HFFc6 (cell line): ENCODE measurements around the gene DDX60. TPM values are rescaled to one million over a fixed set of nuclear protein-coding genes. Genes with fewer than 3 reads are reported as not detected.

ENCODE experiments used
- DNase-seq: peaks from one replicate; pipeline ENCODE4 v3.0.0-alpha.2; 2018
- H3K27ac Mint-ChIP-seq: 2 replicates; pipeline ENCODE4 v1.8.0; 2020; ENCODE audit warnings: mild to moderate bottlenecking, mixed read lengths
- H3K27me3 Mint-ChIP-seq: 2 replicates; pipeline ENCODE4 v1.8.0; 2021; ENCODE audit warnings: mild to moderate bottlenecking, moderate library complexity, mixed read lengths; ENCODE audit not compliant: insufficient read depth
- H3K36me3 Mint-ChIP-seq: 2 replicates; pipeline ENCODE4 v1.8.0; 2021; ENCODE audit warnings: low read depth, mixed read lengths
- H3K4me1 Mint-ChIP-seq: 2 replicates; pipeline ENCODE4 v1.8.0; 2020; ENCODE audit warnings: low read depth, mixed read lengths
- H3K4me3 Mint-ChIP-seq: 2 replicates; pipeline ENCODE4 v1.8.0; 2020; ENCODE audit warnings: mild to moderate bottlenecking, moderate library complexity, mixed read lengths
- H3K9me3 Mint-ChIP-seq: 2 replicates; pipeline ENCODE4 v1.8.0; 2020; ENCODE audit warnings: mild to moderate bottlenecking, mixed read lengths
- total RNA-seq, 6 experiments: library from RNA; stranded (reverse); fragmentation: NEBNext Ultra II Directional; extraction: Animal tissue kit (Norgen Biotek cat#: 25700); gene quantifications; 2 replicates in 1 of 6; 3 replicates in 5 of 6; pipeline ENCODE4 v1.2.3, GENCODE V29; 2021
- TF ChIP-seq, protein P1 (sequence below): fragments of 200-600 bp; sonication (generic); IDR thresholded peaks from 2 replicates; pipeline ENCODE4 v1.5.0; 2021; ENCODE audit warnings: antibody characterized with exemption, mild to moderate bottlenecking

DDX60 gene
- total RNA-seq, 6 experiments from 2014 or later, result 3.4 to 8.2 (median 5.6) TPM

GRCh38 chr4:168259096-168259495 is 59.5 kb downstream of the DDX60 start:
- Mint-ChIP-seq H3K27ac (no peak overlapping the region), H3K27me3 (no peaks in the 10 kb centered on the region), H3K36me3 (peaks cover 3% of the 10 kb centered on the region; the same call in 1 of the 2 replicates), H3K9me3 (no peaks in the 10 kb centered on the region), H3K4me3 (no peak overlapping the region), H3K4me1 (no peaks in the 10 kb centered on the region)
- TF ChIP-seq, protein P1, sequence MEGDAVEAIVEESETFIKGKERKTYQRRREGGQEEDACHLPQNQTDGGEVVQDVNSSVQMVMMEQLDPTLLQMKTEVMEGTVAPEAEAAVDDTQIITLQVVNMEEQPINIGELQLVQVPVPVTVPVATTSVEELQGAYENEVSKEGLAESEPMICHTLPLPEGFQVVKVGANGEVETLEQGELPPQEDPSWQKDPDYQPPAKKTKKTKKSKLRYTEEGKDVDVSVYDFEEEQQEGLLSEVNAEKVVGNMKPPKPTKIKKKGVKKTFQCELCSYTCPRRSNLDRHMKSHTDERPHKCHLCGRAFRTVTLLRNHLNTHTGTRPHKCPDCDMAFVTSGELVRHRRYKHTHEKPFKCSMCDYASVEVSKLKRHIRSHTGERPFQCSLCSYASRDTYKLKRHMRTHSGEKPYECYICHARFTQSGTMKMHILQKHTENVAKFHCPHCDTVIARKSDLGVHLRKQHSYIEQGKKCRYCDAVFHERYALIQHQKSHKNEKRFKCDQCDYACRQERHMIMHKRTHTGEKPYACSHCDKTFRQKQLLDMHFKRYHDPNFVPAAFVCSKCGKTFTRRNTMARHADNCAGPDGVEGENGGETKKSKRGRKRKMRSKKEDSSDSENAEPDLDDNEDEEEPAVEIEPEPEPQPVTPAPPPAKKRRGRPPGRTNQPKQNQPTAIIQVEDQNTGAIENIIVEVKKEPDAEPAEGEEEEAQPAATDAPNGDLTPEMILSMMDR, result no peak
- no peak for DNase-seq

DNA sequence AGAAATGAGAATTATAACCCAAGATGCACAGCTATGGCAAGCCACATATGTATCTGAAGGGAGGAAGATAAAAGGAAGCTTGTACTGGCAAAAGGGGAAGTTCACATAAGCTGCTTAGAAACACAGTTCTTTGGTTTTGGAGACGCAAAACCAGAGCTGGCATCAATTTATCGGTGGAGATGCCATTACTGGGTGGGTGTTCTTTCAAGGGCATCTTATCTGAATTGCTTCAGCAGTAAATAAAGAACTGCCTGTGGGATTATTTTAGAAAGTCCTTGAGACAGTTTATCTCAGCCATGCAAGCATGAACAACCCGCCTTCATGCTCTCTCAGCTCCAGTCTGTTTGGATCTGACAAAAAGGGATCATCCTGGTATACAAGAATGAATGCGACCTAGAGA is 60.8 kb downstream of the DDX60 start:
- Mint-ChIP-seq H3K27ac (no peak overlapping the region), H3K27me3 (no peaks in the 10 kb centered on the region), H3K4me1 (no peaks in the 10 kb centered on the region), H3K4me3 (no peak overlapping the region), H3K9me3 (no peaks in the 10 kb centered on the region), H3K36me3 (no peaks in the 10 kb centered on the region; the same call in 1 of the 2 replicates)
- TF ChIP-seq, protein P1, result no peak
- no peak for DNase-seq

DNA sequence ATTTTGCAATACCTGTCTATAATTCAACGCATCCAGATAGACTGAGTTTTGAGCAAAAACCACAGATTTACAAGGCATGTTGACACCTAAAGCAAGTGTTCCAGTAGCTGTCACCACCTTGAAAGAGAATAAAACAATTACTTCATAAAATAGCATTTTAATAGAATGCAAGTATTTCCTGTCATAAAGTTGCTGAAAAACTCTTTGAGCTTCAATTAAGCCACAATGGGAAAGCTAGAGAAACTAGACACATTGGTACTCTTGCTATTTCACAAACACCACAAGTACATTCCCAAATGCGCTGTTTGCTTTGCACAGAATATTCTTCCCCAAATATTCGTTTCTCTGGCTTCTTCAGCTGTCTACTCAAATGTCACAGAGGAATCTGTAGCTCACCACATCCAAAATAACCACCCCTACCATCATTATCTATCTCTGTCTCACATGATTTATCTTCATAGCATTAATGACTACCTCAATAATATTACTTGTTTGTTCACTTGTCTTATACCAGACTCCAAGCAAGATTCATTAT is 70.3 kb downstream of the DDX60 start:
- Mint-ChIP-seq H3K4me1 (peaks cover 7% of the 10 kb centered on the region), H3K36me3 (peaks cover 8% of the 10 kb centered on the region), H3K27me3 (no peaks in the 10 kb centered on the region; the same call in 1 of the 2 replicates), H3K4me3 (no peak overlapping the region), H3K27ac (no peak overlapping the region), H3K9me3 (no peaks in the 10 kb centered on the region)
- TF ChIP-seq, protein P1, result no peak
- no peak for DNase-seq

DNA sequence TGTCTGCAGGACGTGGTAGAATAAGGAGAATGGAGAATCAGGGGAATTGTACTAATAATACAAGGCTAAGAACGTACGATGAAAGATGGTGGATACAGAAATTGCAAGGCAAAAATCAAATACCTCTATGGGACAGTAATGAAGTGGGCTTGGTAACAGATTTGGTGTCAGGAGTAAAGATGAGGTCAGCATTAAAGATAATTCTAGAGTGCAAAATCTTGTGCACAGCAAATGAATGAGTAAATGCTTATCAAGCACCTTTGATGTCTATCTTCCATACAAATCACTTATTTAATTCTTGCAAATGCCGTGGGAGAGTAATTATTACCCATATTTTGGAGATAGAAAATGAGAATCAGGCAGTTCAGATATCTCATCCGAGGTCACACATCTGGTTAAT is 70.9 kb downstream of the DDX60 start:
- H3K4me3 Mint-ChIP-seq, result no peak overlapping the region
- peaks cover 14% of the 10 kb centered on the region for H3K36me3 Mint-ChIP-seq

DNA sequence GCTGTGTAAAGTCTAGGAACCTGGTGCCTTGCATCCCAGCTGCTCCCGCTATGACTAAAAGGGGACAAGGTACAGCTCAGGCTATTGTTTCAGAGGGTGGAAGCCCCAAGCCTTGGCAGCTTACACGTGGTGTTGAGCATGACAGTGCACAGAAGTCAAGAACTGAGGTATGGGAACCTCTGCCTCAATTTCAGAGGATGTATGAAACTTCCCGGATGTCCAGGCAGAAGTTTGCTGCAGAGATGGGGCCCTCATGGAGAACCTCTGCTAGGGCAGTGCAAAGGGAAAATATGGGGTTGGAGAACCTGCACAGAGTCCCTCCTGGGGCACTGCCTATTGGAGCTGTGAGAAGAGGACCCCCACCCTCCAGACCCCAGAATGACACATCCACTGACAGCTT is 76.6 kb downstream of the DDX60 start:
- TF ChIP-seq, protein P1, result no peak
- peaks cover 15% of the 10 kb centered on the region for H3K9me3 Mint-ChIP-seq
- H3K27me3 Mint-ChIP-seq, result no peaks in the 10 kb centered on the region
- no peak overlapping the region for H3K4me3 Mint-ChIP-seq
- peaks cover 7% of the 10 kb centered on the region for H3K4me1 Mint-ChIP-seq
- no peak for DNase-seq
- H3K27ac Mint-ChIP-seq, result no peak overlapping the region
- peaks cover 29% of the 10 kb centered on the region for H3K36me3 Mint-ChIP-seq

More for the DNA sequence above, 70.9 kb downstream of the DDX60 start:
- H3K4me1 Mint-ChIP-seq, result peaks cover 7% of the 10 kb centered on the region
- H3K27me3 Mint-ChIP-seq, result no peaks in the 10 kb centered on the region; the same call in 1 of the 2 replicates
- H3K9me3 Mint-ChIP-seq, result peaks cover 5% of the 10 kb centered on the region
- H3K27ac Mint-ChIP-seq, result no peak overlapping the region
- TF ChIP-seq, protein P1, result no peak
- DNase-seq, result no peak
